GM12891 (cell line): ENCODE measurements around the gene OLFML2B.

ENCODE experiments used
- POLR2A ChIP-seq: IDR thresholded peaks from 2 replicates; pipeline ENCODE4 v1.6.1; 2011; ENCODE audit warnings: low read depth, low read length, control low read depth
- POLR2AphosphoS5 ChIP-seq: IDR thresholded peaks from 2 replicates; pipeline ENCODE4 v1.6.1; 2011; ENCODE audit warnings: low read depth, low read length, control low read depth
- SPI1 ChIP-seq: IDR thresholded peaks from 2 replicates; pipeline ENCODE4 v1.6.1; 2011; ENCODE audit warnings: low read depth, low read length, control low read depth
- TAF1 ChIP-seq: IDR thresholded peaks from 2 replicates; pipeline ENCODE4 v1.6.1; 2011; ENCODE audit warnings: low read depth, low read length, control low read depth

- TF ChIP-seq POLR2A (no peak), POLR2AphosphoS5 (no peak), TAF1 (no peak), SPI1 (no peak)
Observed at GRCh38 chr1:162010175-162010506, 13.5 kb downstream of the OLFML2B start.
